ENCODE results near the gene ZNF665.
"Not testable (repeated sequence)": the region's sequence is repeated elsewhere in the genome, so short reads cannot be mapped to it uniquely, and the experiment has no call there.

The ZNF665 gene

GRCh38 chr19:53156850-53157249 is 36.3 kb downstream of the ZNF665 start:
- DNase-seq = no peak

GRCh38 chr19:53147645-53148044 is 45.5 kb downstream of the ZNF665 start:
- DNase-seq = no peak

GRCh38 chr19:53140351-53140750 is 52.8 kb downstream of the ZNF665 start:
- DNase-seq = no peak

- DNase-seq = no peak
These were observed 56.7 kb downstream of the ZNF665 start for GRCh38 chr19:53136432-53136831.

GRCh38 chr19:53132141-53132991 is 60.8 kb downstream of the ZNF665 start, which contains the start of gene ZNF415:
Gene ZNF415, minus strand, starts transcription at chr19:53132910. Its CDS starts 10,234 bp downstream, at chr19:53122676.
- DNase-seq = peak; percentile 67

GRCh38 chr19:53131727-53132126 is 61.4 kb downstream of the ZNF665 start:
- no peak for DNase-seq

- no peak for DNase-seq
These were observed 62.0 kb downstream of the ZNF665 start for GRCh38 chr19:53131085-53131590.

GRCh38 chr19:53130506-53130905 is 62.7 kb downstream of the ZNF665 start:
- no peak for DNase-seq

GRCh38 chr19:53126733-53127526 is 66.2 kb downstream of the ZNF665 start:
- not testable (repeated sequence) for DNase-seq

- no peak for DNase-seq
These were observed 69.8 kb downstream of the ZNF665 start for GRCh38 chr19:53123400-53123799.
